ENCODE data around the gene SETMAR.

- TF ChIP-seq, protein P1, sequence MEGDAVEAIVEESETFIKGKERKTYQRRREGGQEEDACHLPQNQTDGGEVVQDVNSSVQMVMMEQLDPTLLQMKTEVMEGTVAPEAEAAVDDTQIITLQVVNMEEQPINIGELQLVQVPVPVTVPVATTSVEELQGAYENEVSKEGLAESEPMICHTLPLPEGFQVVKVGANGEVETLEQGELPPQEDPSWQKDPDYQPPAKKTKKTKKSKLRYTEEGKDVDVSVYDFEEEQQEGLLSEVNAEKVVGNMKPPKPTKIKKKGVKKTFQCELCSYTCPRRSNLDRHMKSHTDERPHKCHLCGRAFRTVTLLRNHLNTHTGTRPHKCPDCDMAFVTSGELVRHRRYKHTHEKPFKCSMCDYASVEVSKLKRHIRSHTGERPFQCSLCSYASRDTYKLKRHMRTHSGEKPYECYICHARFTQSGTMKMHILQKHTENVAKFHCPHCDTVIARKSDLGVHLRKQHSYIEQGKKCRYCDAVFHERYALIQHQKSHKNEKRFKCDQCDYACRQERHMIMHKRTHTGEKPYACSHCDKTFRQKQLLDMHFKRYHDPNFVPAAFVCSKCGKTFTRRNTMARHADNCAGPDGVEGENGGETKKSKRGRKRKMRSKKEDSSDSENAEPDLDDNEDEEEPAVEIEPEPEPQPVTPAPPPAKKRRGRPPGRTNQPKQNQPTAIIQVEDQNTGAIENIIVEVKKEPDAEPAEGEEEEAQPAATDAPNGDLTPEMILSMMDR (IDR thresholded peaks at IDR 0.05), result no peak
- TF ChIP-seq POLR2A (IDR thresholded peaks at IDR 0.05), result no peak
- no peak for TF ChIP-seq POLR2AphosphoS5 (IDR thresholded peaks at IDR 0.05; ENCODE audit: insufficient read depth in 1 of 2, low read depth in 1 of 2)
Observed at GRCh38 chr3:4309491-4310128, 6.4 kb downstream of the SETMAR start.
